HEK293T (cell line): Measurements from ENCODE around the gene ZNF487.

ENCODE experiments used
- BHLHE40 ChIP-seq: fragments of 450-650 bp; IDR thresholded peaks from 2 replicates; pipeline ENCODE4 v1.6.1; 2016; ENCODE audit warnings: mild to moderate bottlenecking, moderate library complexity, borderline replicate concordance
- CTBP1 ChIP-seq: fragments of 450-650 bp; IDR thresholded peaks from 2 replicates; pipeline ENCODE4 v1.6.1; 2016; ENCODE audit warnings: borderline replicate concordance
- ELF4 ChIP-seq: fragments of 450-650 bp; IDR thresholded peaks from 2 replicates; pipeline ENCODE4 v1.6.1; 2017; ENCODE audit warnings: antibody characterized with exemption
- FOXA1 ChIP-seq: fragments of 450-650 bp; IDR thresholded peaks from 2 replicates; pipeline ENCODE4 v1.6.1; 2016; ENCODE audit warnings: mild to moderate bottlenecking
- FOXK2 ChIP-seq: fragments of 450-650 bp; IDR thresholded peaks from 2 replicates; pipeline ENCODE4 v1.6.1; 2016; ENCODE audit warnings: mild to moderate bottlenecking
- FOXM1 ChIP-seq: fragments of 450-650 bp; IDR thresholded peaks from 2 replicates; pipeline ENCODE4 v1.6.1; 2017; ENCODE audit warnings: mild to moderate bottlenecking, borderline replicate concordance
- L3MBTL2 ChIP-seq: fragments of 450-650 bp; conservative IDR thresholded peaks from 2 replicates; pipeline ENCODE4 v1.6.1; 2016; ENCODE audit warnings: mild to moderate bottlenecking
- LEF1 ChIP-seq: fragments of 450-650 bp; IDR thresholded peaks from 2 replicates; pipeline ENCODE4 v1.6.1; 2017; ENCODE audit warnings: mild to moderate bottlenecking, borderline replicate concordance
- NFRKB ChIP-seq: fragments of 450-650 bp; IDR thresholded peaks from 2 replicates; pipeline ENCODE4 v1.6.1; 2016; ENCODE audit warnings: mild to moderate bottlenecking, moderate library complexity
- SP1 ChIP-seq: fragments of 450-650 bp; IDR thresholded peaks from 2 replicates; pipeline ENCODE4 v1.6.1; 2017
- SUZ12 ChIP-seq: fragments of 450-650 bp; IDR thresholded peaks from 2 replicates; pipeline ENCODE4 v1.6.1; 2016; ENCODE audit warnings: mild to moderate bottlenecking
- TARDBP ChIP-seq: fragments of 450-650 bp; IDR thresholded peaks from 2 replicates; pipeline ENCODE4 v1.6.1; 2016
- ZNF384 ChIP-seq: fragments of 450-650 bp; IDR thresholded peaks from 2 replicates; pipeline ENCODE4 v1.6.1; 2016

GRCh38 chr10:43399320-43400310 lies 37.3 kb upstream of the ZNF487 start:
- TF ChIP-seq ELF4: no peak
- no peak for TF ChIP-seq NFRKB
- no peak for TF ChIP-seq LEF1
- TF ChIP-seq SP1: no peak
- no peak for TF ChIP-seq FOXM1
- no peak for TF ChIP-seq CTBP1
- TF ChIP-seq SUZ12: no peak
- no peak for TF ChIP-seq BHLHE40
- TF ChIP-seq FOXA1: no peak
- no peak for TF ChIP-seq ZNF384
- no peak for TF ChIP-seq L3MBTL2
- no peak for TF ChIP-seq FOXK2
- no peak for TF ChIP-seq TARDBP
